H1 (cell line): ENCODE results near the gene ARHGAP8. TPM values are rescaled to one million over a fixed set of nuclear protein-coding genes. Genes with fewer than 3 reads are reported as not detected.

ENCODE experiments used
- CHD7 ChIP-seq: fragments of 300-600 bp; sonication (generic); IDR thresholded peaks from 2 replicates; pipeline ENCODE4 v1.7.1; 2012; ENCODE audit warnings: low read length, moderate library complexity, mild to moderate bottlenecking, inconsistent platforms; ENCODE audit not compliant: insufficient replicate concordance
- EGR1 ChIP-seq: IDR thresholded peaks from 2 replicates; pipeline ENCODE4 v1.6.1; 2011; ENCODE audit warnings: low read depth, low read length, borderline replicate concordance
- HDAC2 ChIP-seq, 2 experiments: fragments of 300-600 bp in 1 of 2; sonication (generic) in 1 of 2; IDR thresholded peaks; 2 replicates each; pipeline ENCODE4 v1.6.1; 2011 to 2012; ENCODE audit warnings: low read depth in 2 of 2, low read length in 2 of 2, mild to moderate bottlenecking in 2 of 2, moderate library complexity in 2 of 2, borderline replicate concordance in 1 of 2, inconsistent platforms in 1 of 2
- KDM1A ChIP-seq: fragments of 200-600, 300-600 bp; sonication (generic); IDR thresholded peaks from 2 replicates; pipeline ENCODE4 v1.7.1; 2016; ENCODE audit warnings: mild to moderate bottlenecking, low read length, borderline replicate concordance
- KDM5A ChIP-seq: fragments of 200-600 bp; IDR thresholded peaks from 2 replicates; pipeline ENCODE4 v1.7.1; 2012; ENCODE audit warnings: mild to moderate bottlenecking, low read length, inconsistent platforms, mixed read lengths
- MAFK ChIP-seq: IDR thresholded peaks from 2 replicates; pipeline ENCODE4 v1.6.1; 2012; ENCODE audit warnings: low read depth, mild to moderate bottlenecking, improper control_type of control experiment, low read length
- MAX ChIP-seq: IDR thresholded peaks from 2 replicates; pipeline ENCODE4 v1.6.1; 2012; ENCODE audit warnings: inconsistent platforms
- NANOG ChIP-seq: IDR thresholded peaks from 2 replicates; pipeline ENCODE4 v1.6.1; 2011; ENCODE audit warnings: low read length, low read depth, mild to moderate bottlenecking, inconsistent platforms; ENCODE audit not compliant: insufficient read depth, poor library complexity, severe bottlenecking
- POLR2A ChIP-seq, 2 experiments: IDR thresholded peaks; 1 replicate in 1 of 2; 2 replicates in 1 of 2; pipeline ENCODE4 v1.6.1; 2011; ENCODE audit warnings: low read depth in 2 of 2, low read length in 2 of 2, mild to moderate bottlenecking in 2 of 2; ENCODE audit errors: control extremely low read depth in 1 of 2
- RAD21 ChIP-seq, 2 experiments: IDR thresholded peaks in 1 of 2; conservative IDR thresholded peaks in 1 of 2; 2 replicates each; pipeline ENCODE4 v1.6.1; 2011; ENCODE audit warnings: low read depth in 2 of 2, low read length in 2 of 2, improper control_type of control experiment in 1 of 2, inconsistent platforms in 1 of 2, mild to moderate bottlenecking in 1 of 2, moderate library complexity in 1 of 2
- SP2 ChIP-seq: IDR thresholded peaks from 2 replicates; pipeline ENCODE4 v1.6.1; 2012; ENCODE audit warnings: mild to moderate bottlenecking, low read length, inconsistent platforms
- polyA plus RNA-seq, 7 experiments: library from polyadenylated mRNA; depleted of rRNA in 3 of 7; stranded (reverse) in 5 of 7; unstranded in 2 of 7; fragments of >200 nt in 5 of 7; fragments of 200-250 nt in 2 of 7; gene quantifications; 1 replicate in 5 of 7; 2 replicates in 1 of 7; 4 replicates in 1 of 7; pipeline versions ENCODE4 v1.2.1 to v1.2.3, GENCODE V29; 2011 to 2013; ENCODE audit warnings: missing spikeins in 2 of 7, mixed read lengths in 2 of 7
- total RNA-seq: library from RNA; stranded (reverse); fragmentation: NEBNext Ultra II Directional; extraction: Animal tissue kit (Norgen Biotek cat#: 25700); gene quantifications from 2 replicates; pipeline ENCODE4 v1.2.1, GENCODE V29; 2021

The ARHGAP8 gene
- total and polyA plus RNA-seq, 2 of the 8 experiments (the other 6 are each of a cell fraction or from before 2014, with no cell fraction given): 35.6 to 47.7 TPM

GRCh38 chr22:44807232-44807631, 54.9 kb downstream of the ARHGAP8 start (continued):
- TF ChIP-seq CHD7 (no peak), HDAC2 (IDR thresholded peaks at IDR 0.05; ENCODE audit: borderline replicate concordance in 1 of 2, low read depth in 2 of 2, low read length in 2 of 2) (no peak), RAD21 (IDR thresholded peaks at IDR 0.05 in 1 of 2, conservative IDR thresholded peaks at IDR 0.05 in 1 of 2; ENCODE audit: low read depth in 2 of 2, low read length in 2 of 2) (no peak), POLR2A (IDR thresholded peaks at IDR 0.05; ENCODE audit: control extremely low read depth in 1 of 2, low read depth in 2 of 2, low read length in 2 of 2) (no peak), EGR1 (no peak), KDM1A (no peak), MAX (no peak), NANOG (peak; percentile 24), KDM5A (no peak), MAFK (no peak), SP2 (no peak)
